HG03558 (cell line): ENCODE results near the gene PDSS2.

Experiments used
- ATAC-seq: cut with Tn5 transposase; IDR thresholded peaks from one replicate; pipeline ENCODE4 v1.9.1; 2021; ENCODE audit warnings: moderate number of reproducible peaks; ENCODE audit not compliant: unreplicated experiment; ENCODE audit errors: extremely low read depth

PDSS2 gene

GRCh38 chr6:107114213-107114925, 345.0 kb downstream of the PDSS2 start:
- peak; percentile 40 for ATAC-seq

DNA sequence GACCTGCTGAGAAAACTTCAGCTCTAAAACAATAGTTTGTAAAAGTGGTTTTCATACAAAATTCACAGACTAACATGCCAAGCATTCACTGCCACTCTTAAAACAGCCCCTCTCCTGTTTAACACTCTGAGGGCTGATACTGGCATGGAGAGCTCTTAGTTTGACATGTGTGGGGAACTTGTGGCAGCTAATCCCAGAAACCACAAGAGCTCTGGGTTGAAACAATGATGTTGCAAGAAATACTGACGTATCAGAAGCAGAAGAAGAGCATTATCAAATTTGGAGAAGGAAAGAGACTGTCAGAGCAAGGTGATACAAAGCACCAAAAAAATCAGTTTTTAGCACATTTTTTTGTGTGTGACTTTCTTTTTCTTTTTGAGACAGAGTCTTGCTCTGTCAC, 349.2 kb downstream of the PDSS2 start:
- no peak for ATAC-seq

- ATAC-seq = no peak
Observed at GRCh38 chr6:107108201-107108890, 351.0 kb downstream of the PDSS2 start.

DNA sequence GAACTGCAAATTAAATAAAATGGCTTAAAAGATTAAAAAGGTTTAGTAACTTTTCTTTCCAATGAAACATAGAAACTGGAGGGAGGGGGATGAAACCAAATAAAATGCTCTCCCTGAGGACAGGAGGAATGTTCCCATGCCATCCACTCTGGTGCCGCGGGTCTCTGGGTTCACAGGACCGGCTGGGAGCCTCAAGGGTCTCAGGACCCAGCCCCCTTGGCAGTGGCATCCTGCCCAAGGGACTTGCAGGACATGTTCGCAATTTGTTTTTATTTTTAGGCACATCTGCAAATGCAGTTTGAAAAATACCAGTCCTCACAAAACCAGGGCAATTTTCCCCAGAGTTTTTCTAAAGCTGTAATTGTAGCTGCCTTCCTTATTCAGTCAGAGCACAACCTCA, 351.6 kb downstream of the PDSS2 start:
- no peak for ATAC-seq

GRCh38 chr6:107106165-107106564, 353.2 kb downstream of the PDSS2 start:
- no peak for ATAC-seq

- no peak for ATAC-seq
Observed at GRCh38 chr6:107105511-107106116, 353.8 kb downstream of the PDSS2 start.

DNA sequence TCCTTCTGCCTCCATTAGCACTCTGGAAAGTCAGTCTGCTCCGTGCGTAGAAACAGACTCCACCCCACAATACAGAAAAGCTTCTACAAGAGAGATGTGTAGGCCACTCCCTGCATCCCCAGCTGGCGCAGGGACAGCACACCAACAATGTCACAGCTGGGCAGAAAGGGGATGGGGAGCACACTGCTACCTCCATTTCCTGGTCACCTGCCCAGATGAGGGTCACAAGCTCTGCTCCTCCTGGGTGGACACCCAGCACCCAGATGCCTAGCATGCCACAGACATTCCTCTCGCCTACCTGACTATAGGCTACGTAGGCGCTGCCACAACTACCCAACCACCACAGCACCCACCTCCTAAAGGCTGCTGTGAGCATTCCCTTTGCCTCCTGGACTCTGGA, 356.3 kb downstream of the PDSS2 start:
- ATAC-seq = no peak
